Ovary (tissue), 3 donors: ENCODE results near the gene ZNF282.

ENCODE experiments used
- POLR2A ChIP-seq: fragments of 450-650 bp; IDR thresholded peaks from one replicate; pipeline ENCODE4 v1.6.1; 2017; ENCODE audit warnings: antibody characterized with exemption, mild to moderate bottlenecking, moderate library complexity
- TF ChIP-seq, protein P1 (sequence below), 3 donors: fragments of 450-650 bp in 2 of 3; fragments of 200-600 bp in 1 of 3; IDR thresholded peaks; one replicate each; pipeline versions ENCODE4 v1.5.1 to v1.8.0; 2016 to 2022; ENCODE audit warnings: antibody characterized with exemption in 3 of 3, mild to moderate bottlenecking in 1 of 3
- donor health status: DM: no; HTN: no; CAD: no.

DNA sequence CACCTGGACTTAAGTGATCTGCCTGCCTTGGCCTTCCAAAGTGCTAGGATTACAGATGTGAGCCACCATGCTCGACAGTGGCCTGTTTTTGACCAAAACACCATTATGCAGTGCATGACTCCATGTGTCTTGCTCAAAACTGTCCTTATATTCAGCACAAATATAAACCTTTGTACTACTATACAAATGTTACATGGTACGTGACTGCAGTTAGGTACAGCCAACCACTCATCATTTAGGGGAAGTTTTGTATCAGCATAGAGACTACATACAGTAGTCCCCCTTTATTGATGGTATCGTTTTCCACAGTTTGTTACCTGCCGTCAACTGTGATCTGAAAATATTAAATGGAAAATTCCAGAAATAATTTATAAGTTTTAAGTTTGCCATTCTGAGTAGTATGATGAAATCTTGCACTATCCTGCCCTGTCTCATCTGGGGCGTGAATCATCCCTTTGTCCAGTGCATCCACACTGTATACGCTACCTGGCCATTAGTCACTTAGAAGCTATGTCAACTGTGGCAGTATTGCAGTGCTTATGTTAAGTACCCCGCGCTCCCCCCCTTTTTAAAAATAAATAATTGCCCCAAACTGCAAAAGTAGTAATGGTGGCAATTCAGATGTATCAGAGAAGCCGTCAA is 23.3 kb upstream of the ZNF282 start:
- TF ChIP-seq POLR2A: no peak
- TF ChIP-seq, protein P1, sequence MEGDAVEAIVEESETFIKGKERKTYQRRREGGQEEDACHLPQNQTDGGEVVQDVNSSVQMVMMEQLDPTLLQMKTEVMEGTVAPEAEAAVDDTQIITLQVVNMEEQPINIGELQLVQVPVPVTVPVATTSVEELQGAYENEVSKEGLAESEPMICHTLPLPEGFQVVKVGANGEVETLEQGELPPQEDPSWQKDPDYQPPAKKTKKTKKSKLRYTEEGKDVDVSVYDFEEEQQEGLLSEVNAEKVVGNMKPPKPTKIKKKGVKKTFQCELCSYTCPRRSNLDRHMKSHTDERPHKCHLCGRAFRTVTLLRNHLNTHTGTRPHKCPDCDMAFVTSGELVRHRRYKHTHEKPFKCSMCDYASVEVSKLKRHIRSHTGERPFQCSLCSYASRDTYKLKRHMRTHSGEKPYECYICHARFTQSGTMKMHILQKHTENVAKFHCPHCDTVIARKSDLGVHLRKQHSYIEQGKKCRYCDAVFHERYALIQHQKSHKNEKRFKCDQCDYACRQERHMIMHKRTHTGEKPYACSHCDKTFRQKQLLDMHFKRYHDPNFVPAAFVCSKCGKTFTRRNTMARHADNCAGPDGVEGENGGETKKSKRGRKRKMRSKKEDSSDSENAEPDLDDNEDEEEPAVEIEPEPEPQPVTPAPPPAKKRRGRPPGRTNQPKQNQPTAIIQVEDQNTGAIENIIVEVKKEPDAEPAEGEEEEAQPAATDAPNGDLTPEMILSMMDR (IDR thresholded peaks at IDR 0.05): no peak
